HepG2 (cell line): ENCODE results near the gene MED23. TPM values are rescaled to one million over a fixed set of nuclear protein-coding genes. Genes with fewer than 3 reads are reported as not detected.

ENCODE experiments used
- ATF2 ChIP-seq: sonication (generic); formaldehyde crosslinking; IDR thresholded peaks from 2 replicates; pipeline ENCODE4 v1.4.0; 2020; ENCODE audit warnings: missing genetic modification reagents
- BRF2 ChIP-seq: sonication (generic); formaldehyde crosslinking; IDR thresholded peaks from 2 replicates; pipeline ENCODE4 v1.8.1; 2022; ENCODE audit warnings: mild to moderate bottlenecking, missing genetic modification reagents
- HDAC1 ChIP-seq: sonication (generic); formaldehyde crosslinking; IDR thresholded peaks from 2 replicates; pipeline ENCODE4 v1.5.1; 2020; ENCODE audit warnings: mild to moderate bottlenecking, missing genetic modification reagents
- MAFK ChIP-seq, 2 experiments: IDR thresholded peaks in 1 of 2; conservative IDR thresholded peaks in 1 of 2; 2 replicates each; pipeline ENCODE4 v1.6.1; 2011; ENCODE audit warnings: improper control_type of control experiment in 2 of 2, low read length in 2 of 2
- MZF1 ChIP-seq: sonication (generic); formaldehyde crosslinking; IDR thresholded peaks from 2 replicates; pipeline ENCODE4 v1.8.1; 2023; ENCODE audit warnings: mild to moderate bottlenecking, missing genetic modification reagents, borderline replicate concordance
- NFAT5 ChIP-seq: sonication (generic); formaldehyde crosslinking; IDR thresholded peaks from 2 replicates; pipeline ENCODE4 v1.4.0; 2020; ENCODE audit warnings: missing genetic modification reagents
- PRDM4 ChIP-seq: sonication (generic); formaldehyde crosslinking; IDR thresholded peaks from 2 replicates; pipeline ENCODE4 v1.9.0; 2021; ENCODE audit warnings: missing genetic modification reagents, borderline replicate concordance
- SOX5 ChIP-seq: IDR thresholded peaks from 2 replicates; pipeline ENCODE4 v1.6.1; 2016; ENCODE audit warnings: borderline replicate concordance
- TAF15 ChIP-seq: fragments of 200-400 bp; formaldehyde crosslinking; IDR thresholded peaks from one replicate; pipeline ENCODE4 v1.6.1; 2018; ENCODE audit warnings: mild to moderate bottlenecking, low read depth, low read length; ENCODE audit not compliant: poor library complexity, severe bottlenecking
- ZBTB46 ChIP-seq: sonication (generic); formaldehyde crosslinking; IDR thresholded peaks from 2 replicates; pipeline ENCODE4 v1.4.0; 2020; ENCODE audit warnings: mild to moderate bottlenecking, missing genetic modification reagents, borderline replicate concordance
- ZNF292 ChIP-seq: sonication (generic); formaldehyde crosslinking; IDR thresholded peaks from 2 replicates; pipeline ENCODE4 v1.8.1; 2022; ENCODE audit warnings: mild to moderate bottlenecking, low read depth, missing genetic modification reagents, borderline replicate concordance
- ZNF382 ChIP-seq: sonication (generic); formaldehyde crosslinking; IDR thresholded peaks from 2 replicates; pipeline ENCODE4 v1.5.0; 2020; ENCODE audit warnings: missing genetic modification reagents, mild to moderate bottlenecking, borderline replicate concordance
- ZNF512 ChIP-seq: sonication (generic); formaldehyde crosslinking; IDR thresholded peaks from 2 replicates; pipeline ENCODE4 v1.4.0; 2020; ENCODE audit warnings: mild to moderate bottlenecking, missing genetic modification reagents
- polyA plus RNA-seq, 8 experiments: library from polyadenylated mRNA; depleted of rRNA in 3 of 8; stranded (reverse) in 7 of 8; unstranded in 1 of 8; fragments of >200 nt; fragmentation: Illumina TruSeq in 4 of 8; extraction: Trizol in 4 of 8; gene quantifications; 2 replicates each; pipeline versions ENCODE4 v1.2.1 to v1.2.3, GENCODE V29; 2011 to 2016; ENCODE audit warnings: low read depth in 4 of 8, missing spikeins in 1 of 8, mixed read lengths in 1 of 8; ENCODE audit not compliant: insufficient read depth in 1 of 8
- total RNA-seq, 5 experiments: library from RNA; depleted of rRNA; stranded (reverse); fragments of >200 nt; fragmentation: Illumina TruSeq; extraction: Trizol; gene quantifications; 2 replicates each; pipeline ENCODE4 v1.2.3, GENCODE V29; 2016; ENCODE audit warnings: low read depth in 1 of 5

The MED23 gene
- total and polyA plus RNA-seq, 2 of the 13 experiments (the other 11 are each of a cell fraction or from before 2014, with no cell fraction given) = 34.9 to 50.5 TPM

- TF ChIP-seq PRDM4 (CRISPR knock-in tag) (no peak), ATF2 (CRISPR knock-in tag) (0 out of 2 replicates have a peak, but pooled peaks have one; percentile 22), ZNF512 (no peak), BRF2 (CRISPR knock-in tag) (0 out of 2 replicates have a peak, but pooled peaks have one; percentile 25), ZNF292 (no peak), ZBTB46 (CRISPR knock-in tag) (no peak), MAFK (conservative IDR thresholded peaks at IDR 0.05 in 1 of 2, IDR thresholded peaks at IDR 0.05 in 1 of 2; ENCODE audit: low read length in 2 of 2) (peak; percentile 59 to 70), ZNF382 (CRISPR knock-in tag) (no peak), MZF1 (CRISPR knock-in tag) (no peak), HDAC1 (CRISPR knock-in tag) (peak; percentile 41; the same call in 1 of the 2 replicates), TAF15 (no peak), SOX5 (CRISPR knock-in tag) (0 out of 2 replicates have a peak, but pooled peaks have one; percentile 26), NFAT5 (CRISPR knock-in tag) (no peak)
Measured at GRCh38 chr6:131552572-131552971, 75.5 kb downstream of the MED23 start (continued).
